WTC11 (cell line): ENCODE measurements around the gene TTC36. TPM values are rescaled to one million over a fixed set of nuclear protein-coding genes. Genes with fewer than 3 reads are reported as not detected.

ENCODE experiments used
- ATAC-seq: fragments of 200-7000 bp; cut with Tn5 transposase; 2 replicates; pipeline ENCODE4 v1.10.0; 2021; ENCODE audit warnings: mild to moderate bottlenecking, moderate library complexity
- CTCF ChIA-PET: fragments of 300-600 bp; sonication (Branson Sonifier 250); formaldehyde crosslinking; loops from one replicate; lab custom pipeline; 2021; ENCODE audit warnings: antibody characterized with exemption; lab: Charles Lee
- POLR2A ChIA-PET: fragments of 350-600 bp; sonication (Branson Sonifier 250); formaldehyde crosslinking; loops from one replicate; lab custom pipeline; 2021; ENCODE audit warnings: antibody characterized with exemption; lab: Charles Lee
- DNase-seq: peaks from one replicate; pipeline ENCODE4 v3.0.0; 2021; ENCODE audit warnings: low spot score
- H3K27ac Mint-ChIP-seq: 2 replicates; pipeline ENCODE4 v1.8.0; 2021; ENCODE audit warnings: mixed read lengths
- H3K27me3 Mint-ChIP-seq: 2 replicates; pipeline ENCODE4 v1.8.0; 2021; ENCODE audit warnings: low read depth, mild to moderate bottlenecking, moderate library complexity, mixed read lengths
- H3K36me3 Mint-ChIP-seq: 2 replicates; pipeline ENCODE4 v1.8.0; 2021; ENCODE audit warnings: mixed read lengths
- H3K4me1 Mint-ChIP-seq: 2 replicates; pipeline ENCODE4 v1.8.0; 2022; ENCODE audit warnings: mixed read lengths
- H3K4me3 Mint-ChIP-seq: 2 replicates; pipeline ENCODE4 v1.8.0; 2021; ENCODE audit warnings: mild to moderate bottlenecking, moderate library complexity, mixed read lengths
- H3K9me3 Mint-ChIP-seq: 2 replicates; pipeline ENCODE4 v1.8.0; 2021; ENCODE audit warnings: mixed read lengths
- CREM ChIP-seq: sonication (generic); formaldehyde crosslinking; IDR thresholded peaks from 2 replicates; pipeline ENCODE4 v1.8.1; 2022; ENCODE audit warnings: mild to moderate bottlenecking, missing genetic modification reagents, moderate library complexity
- ELF4 ChIP-seq: sonication (generic); formaldehyde crosslinking; IDR thresholded peaks from 2 replicates; pipeline ENCODE4 v1.8.1; 2022; ENCODE audit warnings: low read depth, mild to moderate bottlenecking, moderate library complexity, missing genetic modification reagents
- ETV6 ChIP-seq: sonication (generic); formaldehyde crosslinking; IDR thresholded peaks from 2 replicates; pipeline ENCODE4 v1.8.1; 2022; ENCODE audit warnings: mild to moderate bottlenecking, missing genetic modification reagents
- FOXJ3 ChIP-seq: sonication (generic); formaldehyde crosslinking; IDR thresholded peaks from 2 replicates; pipeline ENCODE4 v1.9.0; 2021; ENCODE audit warnings: missing genetic modification reagents, mild to moderate bottlenecking, borderline replicate concordance
- FOXK1 ChIP-seq: sonication (generic); formaldehyde crosslinking; IDR thresholded peaks from 2 replicates; pipeline ENCODE4 v1.8.0; 2022; ENCODE audit warnings: mild to moderate bottlenecking, moderate library complexity, missing genetic modification reagents
- GABPB1 ChIP-seq: sonication (generic); formaldehyde crosslinking; IDR thresholded peaks from 2 replicates; pipeline ENCODE4 v1.8.1; 2023; ENCODE audit warnings: mild to moderate bottlenecking, missing genetic modification reagents
- JUN ChIP-seq: sonication (generic); formaldehyde crosslinking; IDR thresholded peaks from 2 replicates; pipeline ENCODE4 v1.8.0; 2023; ENCODE audit warnings: mild to moderate bottlenecking, missing genetic modification reagents
- NR2C2 ChIP-seq: sonication (generic); formaldehyde crosslinking; IDR thresholded peaks from 2 replicates; pipeline ENCODE4 v1.8.0; 2022; ENCODE audit warnings: mild to moderate bottlenecking, missing genetic modification reagents
- PRDM15 ChIP-seq: sonication (generic); formaldehyde crosslinking; IDR thresholded peaks from 2 replicates; pipeline ENCODE4 v1.8.0; 2022; ENCODE audit warnings: missing genetic modification reagents
- RELA ChIP-seq: sonication (generic); formaldehyde crosslinking; IDR thresholded peaks from 2 replicates; pipeline ENCODE4 v1.8.1; 2022; ENCODE audit warnings: missing genetic modification reagents, mild to moderate bottlenecking, borderline replicate concordance
- ZNF532 ChIP-seq: fragments of 250-450 bp; sonication (Bioruptor Pico); IDR thresholded peaks from 2 replicates; pipeline ENCODE4 v1.9.0; 2021; ENCODE audit warnings: mild to moderate bottlenecking, borderline replicate concordance
- total RNA-seq: library from RNA; stranded (reverse); gene quantifications from 3 replicates; pipeline ENCODE4 v1.2.3, GENCODE V29; 2021
- TF ChIP-seq, protein P1 (sequence below): fragments of 250-450 bp; sonication (Bioruptor Pico); IDR thresholded peaks from 2 replicates; pipeline ENCODE4 v1.9.0; 2021; ENCODE audit warnings: mild to moderate bottlenecking
- TF ChIP-seq, protein P2 (sequence below): sonication (generic); formaldehyde crosslinking; IDR thresholded peaks from 2 replicates; pipeline ENCODE4 v1.8.0; 2022; ENCODE audit warnings: mild to moderate bottlenecking, missing genetic modification reagents
- TF ChIP-seq, protein P3 (sequence below): sonication (generic); formaldehyde crosslinking; IDR thresholded peaks from 2 replicates; pipeline ENCODE4 v1.8.0; 2023; ENCODE audit warnings: missing genetic modification reagents
- TF ChIP-seq, protein P4 (sequence below): sonication (generic); formaldehyde crosslinking; IDR thresholded peaks from 2 replicates; pipeline ENCODE4 v1.8.0; 2023; ENCODE audit warnings: missing genetic modification reagents, mild to moderate bottlenecking, borderline replicate concordance

The TTC36 gene
- total RNA-seq, 1 experiment from 2014 or later: 0.70 TPM

GRCh38 chr11:118572061-118572980 is 45.0 kb downstream of the TTC36 start, which contains the start of gene ARCN1:
ARCN1 (plus strand) TSS chr11:118572409; CDS start chr11:118572548, 139 bp downstream.
- CTCF ChIA-PET: interaction anchor here (0.7 kb wide), 1 partner anchor 297 kb away, joined by 3 read pairs; no protein-coding TSS in a partner anchor
- DNase-seq (peak; percentile 79), ATAC-seq (peak; percentile 89)
- H3K9me3 Mint-ChIP-seq: no peaks in the 10 kb centered on the region
- no peaks in the 10 kb centered on the region; the same call in 1 of the 2 replicates for H3K36me3 Mint-ChIP-seq
- H3K4me1 Mint-ChIP-seq: peaks cover 21% of the 10 kb centered on the region
- POLR2A ChIA-PET: interaction anchor here (1.5 kb wide), 1 partner anchor 63 kb away, joined by 8 read pairs; no protein-coding TSS in a partner anchor
- H3K27me3 Mint-ChIP-seq: no peaks in the 10 kb centered on the region; the same call in 1 of the 2 replicates
- H3K4me3 Mint-ChIP-seq: peak within 1 kb of the TSS; percentile 92
- H3K27ac Mint-ChIP-seq: peak within 1 kb of the TSS; percentile 89
- peak; percentile 15; the same call in 1 of the 2 replicates for TF ChIP-seq PRDM15 (CRISPR knock-in tag)
- peak; percentile 56; the same call in 1 of the 2 replicates for TF ChIP-seq NR2C2 (CRISPR knock-in tag)
- no peak for TF ChIP-seq JUN (CRISPR knock-in tag)
- TF ChIP-seq RELA: 0 out of 2 replicates have a peak, but pooled peaks have one; percentile 32
- peak; percentile 73; the same call in 1 of the 2 replicates for TF ChIP-seq CREM (CRISPR knock-in tag)
- TF ChIP-seq, protein P1, sequence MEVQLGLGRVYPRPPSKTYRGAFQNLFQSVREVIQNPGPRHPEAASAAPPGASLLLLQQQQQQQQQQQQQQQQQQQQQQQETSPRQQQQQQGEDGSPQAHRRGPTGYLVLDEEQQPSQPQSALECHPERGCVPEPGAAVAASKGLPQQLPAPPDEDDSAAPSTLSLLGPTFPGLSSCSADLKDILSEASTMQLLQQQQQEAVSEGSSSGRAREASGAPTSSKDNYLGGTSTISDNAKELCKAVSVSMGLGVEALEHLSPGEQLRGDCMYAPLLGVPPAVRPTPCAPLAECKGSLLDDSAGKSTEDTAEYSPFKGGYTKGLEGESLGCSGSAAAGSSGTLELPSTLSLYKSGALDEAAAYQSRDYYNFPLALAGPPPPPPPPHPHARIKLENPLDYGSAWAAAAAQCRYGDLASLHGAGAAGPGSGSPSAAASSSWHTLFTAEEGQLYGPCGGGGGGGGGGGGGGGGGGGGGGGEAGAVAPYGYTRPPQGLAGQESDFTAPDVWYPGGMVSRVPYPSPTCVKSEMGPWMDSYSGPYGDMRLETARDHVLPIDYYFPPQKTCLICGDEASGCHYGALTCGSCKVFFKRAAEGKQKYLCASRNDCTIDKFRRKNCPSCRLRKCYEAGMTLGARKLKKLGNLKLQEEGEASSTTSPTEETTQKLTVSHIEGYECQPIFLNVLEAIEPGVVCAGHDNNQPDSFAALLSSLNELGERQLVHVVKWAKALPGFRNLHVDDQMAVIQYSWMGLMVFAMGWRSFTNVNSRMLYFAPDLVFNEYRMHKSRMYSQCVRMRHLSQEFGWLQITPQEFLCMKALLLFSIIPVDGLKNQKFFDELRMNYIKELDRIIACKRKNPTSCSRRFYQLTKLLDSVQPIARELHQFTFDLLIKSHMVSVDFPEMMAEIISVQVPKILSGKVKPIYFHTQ (CRISPR knock-in tag): no peak
- TF ChIP-seq FOXJ3 (CRISPR knock-in tag): no peak
- TF ChIP-seq GABPB1 (CRISPR knock-in tag): no peak; the same call in 1 of the 2 replicates
- TF ChIP-seq ETV6: peak; percentile 23; the same call in 1 of the 2 replicates
- TF ChIP-seq, protein P2, sequence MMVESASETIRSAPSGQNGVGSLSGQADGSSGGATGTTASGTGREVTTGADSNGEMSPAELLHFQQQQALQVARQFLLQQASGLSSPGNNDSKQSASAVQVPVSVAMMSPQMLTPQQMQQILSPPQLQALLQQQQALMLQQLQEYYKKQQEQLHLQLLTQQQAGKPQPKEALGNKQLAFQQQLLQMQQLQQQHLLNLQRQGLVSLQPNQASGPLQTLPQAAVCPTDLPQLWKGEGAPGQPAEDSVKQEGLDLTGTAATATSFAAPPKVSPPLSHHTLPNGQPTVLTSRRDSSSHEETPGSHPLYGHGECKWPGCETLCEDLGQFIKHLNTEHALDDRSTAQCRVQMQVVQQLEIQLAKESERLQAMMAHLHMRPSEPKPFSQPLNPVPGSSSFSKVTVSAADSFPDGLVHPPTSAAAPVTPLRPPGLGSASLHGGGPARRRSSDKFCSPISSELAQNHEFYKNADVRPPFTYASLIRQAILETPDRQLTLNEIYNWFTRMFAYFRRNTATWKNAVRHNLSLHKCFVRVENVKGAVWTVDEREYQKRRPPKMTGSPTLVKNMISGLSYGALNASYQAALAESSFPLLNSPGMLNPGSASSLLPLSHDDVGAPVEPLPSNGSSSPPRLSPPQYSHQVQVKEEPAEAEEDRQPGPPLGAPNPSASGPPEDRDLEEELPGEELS: peak; percentile 53; the same call in 1 of the 2 replicates
- TF ChIP-seq FOXK1: peak; percentile 18; the same call in 1 of the 2 replicates
- TF ChIP-seq, protein P3, sequence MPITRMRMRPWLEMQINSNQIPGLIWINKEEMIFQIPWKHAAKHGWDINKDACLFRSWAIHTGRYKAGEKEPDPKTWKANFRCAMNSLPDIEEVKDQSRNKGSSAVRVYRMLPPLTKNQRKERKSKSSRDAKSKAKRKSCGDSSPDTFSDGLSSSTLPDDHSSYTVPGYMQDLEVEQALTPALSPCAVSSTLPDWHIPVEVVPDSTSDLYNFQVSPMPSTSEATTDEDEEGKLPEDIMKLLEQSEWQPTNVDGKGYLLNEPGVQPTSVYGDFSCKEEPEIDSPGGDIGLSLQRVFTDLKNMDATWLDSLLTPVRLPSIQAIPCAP: peak; percentile 39; the same call in 1 of the 2 replicates
- TF ChIP-seq, protein P4, sequence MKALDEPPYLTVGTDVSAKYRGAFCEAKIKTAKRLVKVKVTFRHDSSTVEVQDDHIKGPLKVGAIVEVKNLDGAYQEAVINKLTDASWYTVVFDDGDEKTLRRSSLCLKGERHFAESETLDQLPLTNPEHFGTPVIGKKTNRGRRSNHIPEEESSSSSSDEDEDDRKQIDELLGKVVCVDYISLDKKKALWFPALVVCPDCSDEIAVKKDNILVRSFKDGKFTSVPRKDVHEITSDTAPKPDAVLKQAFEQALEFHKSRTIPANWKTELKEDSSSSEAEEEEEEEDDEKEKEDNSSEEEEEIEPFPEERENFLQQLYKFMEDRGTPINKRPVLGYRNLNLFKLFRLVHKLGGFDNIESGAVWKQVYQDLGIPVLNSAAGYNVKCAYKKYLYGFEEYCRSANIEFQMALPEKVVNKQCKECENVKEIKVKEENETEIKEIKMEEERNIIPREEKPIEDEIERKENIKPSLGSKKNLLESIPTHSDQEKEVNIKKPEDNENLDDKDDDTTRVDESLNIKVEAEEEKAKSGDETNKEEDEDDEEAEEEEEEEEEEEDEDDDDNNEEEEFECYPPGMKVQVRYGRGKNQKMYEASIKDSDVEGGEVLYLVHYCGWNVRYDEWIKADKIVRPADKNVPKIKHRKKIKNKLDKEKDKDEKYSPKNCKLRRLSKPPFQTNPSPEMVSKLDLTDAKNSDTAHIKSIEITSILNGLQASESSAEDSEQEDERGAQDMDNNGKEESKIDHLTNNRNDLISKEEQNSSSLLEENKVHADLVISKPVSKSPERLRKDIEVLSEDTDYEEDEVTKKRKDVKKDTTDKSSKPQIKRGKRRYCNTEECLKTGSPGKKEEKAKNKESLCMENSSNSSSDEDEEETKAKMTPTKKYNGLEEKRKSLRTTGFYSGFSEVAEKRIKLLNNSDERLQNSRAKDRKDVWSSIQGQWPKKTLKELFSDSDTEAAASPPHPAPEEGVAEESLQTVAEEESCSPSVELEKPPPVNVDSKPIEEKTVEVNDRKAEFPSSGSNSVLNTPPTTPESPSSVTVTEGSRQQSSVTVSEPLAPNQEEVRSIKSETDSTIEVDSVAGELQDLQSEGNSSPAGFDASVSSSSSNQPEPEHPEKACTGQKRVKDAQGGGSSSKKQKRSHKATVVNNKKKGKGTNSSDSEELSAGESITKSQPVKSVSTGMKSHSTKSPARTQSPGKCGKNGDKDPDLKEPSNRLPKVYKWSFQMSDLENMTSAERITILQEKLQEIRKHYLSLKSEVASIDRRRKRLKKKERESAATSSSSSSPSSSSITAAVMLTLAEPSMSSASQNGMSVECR (CRISPR knock-in tag): peak; percentile 33; the same call in 1 of the 2 replicates
- 0 out of 2 replicates have a peak, but pooled peaks have one; percentile 51 for TF ChIP-seq ELF4 (CRISPR knock-in tag)
- no peak for TF ChIP-seq ZNF532 (CRISPR knock-in tag)
